WI38 (cell line): ENCODE data around the gene TRIO.

Experiments
- H3K4me3 ChIP-seq: 2 replicates; pipeline ENCODE4 v1.5.1; 2011; ENCODE audit warnings: low read depth, mild to moderate bottlenecking, control low read depth, low read length
- TF ChIP-seq, protein P1 (sequence below): IDR thresholded peaks from 2 replicates; pipeline ENCODE4 v1.5.1; 2012; ENCODE audit warnings: low read depth, mild to moderate bottlenecking, control low read depth, low read length

Gene TRIO

DNA sequence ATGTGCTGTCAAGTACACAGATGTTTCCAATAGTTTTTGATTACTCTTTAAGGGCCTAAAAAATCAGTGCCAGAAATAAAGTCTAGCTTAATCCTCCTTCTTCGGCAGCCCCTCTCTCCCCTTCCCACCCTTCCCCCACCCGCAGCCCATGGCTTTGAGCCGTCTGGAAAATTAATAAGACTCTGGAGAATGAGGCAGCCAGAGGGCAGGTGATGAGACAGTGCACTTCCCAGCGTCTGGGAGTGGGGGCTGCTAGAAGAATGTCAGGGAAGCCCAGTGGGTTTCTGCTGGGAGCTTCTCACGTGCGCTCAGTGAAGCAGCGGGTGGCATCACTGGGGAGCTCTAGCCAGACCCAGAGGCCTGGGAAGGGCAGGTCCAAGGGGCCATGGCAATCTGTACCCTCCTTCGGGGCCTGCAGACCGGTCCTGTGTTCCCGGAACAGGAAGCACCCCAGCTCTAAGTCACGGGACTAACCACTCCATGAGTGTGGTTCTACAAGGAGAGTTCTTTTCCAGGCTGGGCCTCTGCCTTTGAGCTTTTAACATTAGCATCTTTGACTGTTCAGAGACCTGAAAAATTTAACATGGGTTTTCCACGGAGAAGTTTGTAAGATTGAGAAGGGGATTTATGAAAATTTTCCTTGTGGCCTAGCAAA, 273.6 kb downstream of the TRIO start:
- H3K4me3 ChIP-seq: no peak overlapping the region

DNA sequence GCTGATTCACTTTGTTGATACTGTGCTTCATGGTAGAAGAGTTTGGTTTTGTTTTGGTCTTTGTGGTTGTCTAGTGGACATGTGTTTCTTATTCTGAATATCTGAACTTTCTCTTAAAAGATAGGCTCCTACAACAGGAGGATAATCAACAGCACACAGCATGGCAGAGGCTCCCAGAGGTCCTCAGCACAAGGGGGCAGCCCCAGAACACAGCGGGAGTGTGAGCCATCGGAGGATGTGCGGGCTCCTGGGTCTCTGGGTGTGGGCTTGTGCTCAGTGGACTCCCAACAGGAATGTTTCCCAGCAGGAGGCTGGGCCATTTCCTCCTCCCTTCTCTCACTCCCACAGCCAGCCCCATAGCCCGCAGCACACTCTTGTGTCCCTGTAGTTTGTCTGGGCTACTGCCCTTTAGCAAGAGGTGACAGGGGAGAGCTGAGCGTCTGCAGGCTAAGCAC, 274.2 kb downstream of the TRIO start:
- no peak overlapping the region for H3K4me3 ChIP-seq
- TF ChIP-seq, protein P1, sequence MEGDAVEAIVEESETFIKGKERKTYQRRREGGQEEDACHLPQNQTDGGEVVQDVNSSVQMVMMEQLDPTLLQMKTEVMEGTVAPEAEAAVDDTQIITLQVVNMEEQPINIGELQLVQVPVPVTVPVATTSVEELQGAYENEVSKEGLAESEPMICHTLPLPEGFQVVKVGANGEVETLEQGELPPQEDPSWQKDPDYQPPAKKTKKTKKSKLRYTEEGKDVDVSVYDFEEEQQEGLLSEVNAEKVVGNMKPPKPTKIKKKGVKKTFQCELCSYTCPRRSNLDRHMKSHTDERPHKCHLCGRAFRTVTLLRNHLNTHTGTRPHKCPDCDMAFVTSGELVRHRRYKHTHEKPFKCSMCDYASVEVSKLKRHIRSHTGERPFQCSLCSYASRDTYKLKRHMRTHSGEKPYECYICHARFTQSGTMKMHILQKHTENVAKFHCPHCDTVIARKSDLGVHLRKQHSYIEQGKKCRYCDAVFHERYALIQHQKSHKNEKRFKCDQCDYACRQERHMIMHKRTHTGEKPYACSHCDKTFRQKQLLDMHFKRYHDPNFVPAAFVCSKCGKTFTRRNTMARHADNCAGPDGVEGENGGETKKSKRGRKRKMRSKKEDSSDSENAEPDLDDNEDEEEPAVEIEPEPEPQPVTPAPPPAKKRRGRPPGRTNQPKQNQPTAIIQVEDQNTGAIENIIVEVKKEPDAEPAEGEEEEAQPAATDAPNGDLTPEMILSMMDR: no peak

More for the DNA sequence above, 273.6 kb downstream of the TRIO start:
- TF ChIP-seq, protein P1: no peak

DNA sequence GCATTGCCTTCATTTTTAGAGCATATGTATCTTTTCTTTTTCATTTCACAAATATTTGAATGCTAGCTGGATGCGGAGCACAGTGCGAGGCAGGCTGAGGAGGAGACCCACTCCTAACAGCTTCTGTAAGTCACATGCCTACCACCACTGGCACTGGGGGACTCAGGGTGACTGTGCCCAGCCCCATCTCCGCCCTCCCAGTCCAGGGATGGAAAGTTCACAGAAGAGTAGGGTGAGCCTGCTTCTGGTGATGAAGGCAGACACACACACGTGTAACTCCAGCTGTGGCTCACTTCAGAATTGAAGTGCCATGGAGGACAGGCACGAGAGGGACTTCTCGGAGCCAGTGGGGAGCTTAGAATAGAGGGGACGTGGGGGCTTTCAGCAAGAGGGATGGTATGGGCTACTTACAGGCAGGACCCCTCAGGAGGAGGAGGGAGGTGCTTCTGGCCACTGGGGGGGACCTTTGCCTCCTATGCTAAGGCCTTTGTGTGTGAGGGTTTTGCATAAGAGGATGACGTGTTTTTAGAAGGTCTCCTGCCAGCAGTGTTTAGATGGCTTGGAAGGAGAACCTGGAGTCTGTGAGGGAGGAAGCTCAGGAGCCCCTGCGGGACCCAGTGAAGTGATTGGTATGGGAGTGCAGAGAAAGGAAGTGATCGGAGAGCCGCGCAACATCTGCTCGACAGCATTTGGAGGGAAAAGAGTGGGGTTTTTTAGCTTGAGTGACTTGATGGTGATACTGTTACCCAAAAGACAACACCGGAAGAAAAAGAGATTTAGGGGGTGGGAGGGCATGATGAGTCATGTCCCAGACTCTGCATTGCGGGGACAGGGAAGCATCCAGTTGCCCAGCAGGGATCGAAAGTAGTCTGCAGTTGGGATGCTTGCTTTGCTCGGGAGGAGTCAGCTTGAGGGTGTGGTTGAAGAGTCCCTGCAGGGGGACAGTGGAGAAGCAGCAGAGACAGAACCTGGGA, 274.9 kb downstream of the TRIO start:
- TF ChIP-seq, protein P1: no peak
- H3K4me3 ChIP-seq: no peak overlapping the region

DNA sequence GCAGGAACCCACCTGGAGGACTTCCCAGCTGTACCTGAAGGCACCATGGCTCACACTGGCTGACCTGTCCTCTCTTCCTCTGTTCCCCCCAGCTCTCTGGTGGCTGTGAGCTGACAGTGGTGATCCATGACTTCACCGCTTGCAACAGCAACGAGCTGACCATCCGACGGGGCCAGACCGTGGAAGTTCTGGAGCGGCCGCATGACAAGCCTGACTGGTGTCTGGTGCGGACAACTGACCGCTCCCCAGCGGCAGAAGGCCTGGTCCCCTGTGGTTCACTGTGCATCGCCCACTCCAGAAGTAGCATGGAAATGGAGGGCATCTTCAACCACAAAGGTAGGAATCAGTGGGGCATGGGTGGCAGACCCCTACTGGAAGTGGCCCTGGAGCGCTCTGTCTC, 276.5 kb downstream of the TRIO start:
- no peak overlapping the region for H3K4me3 ChIP-seq
- TF ChIP-seq, protein P1: no peak

DNA sequence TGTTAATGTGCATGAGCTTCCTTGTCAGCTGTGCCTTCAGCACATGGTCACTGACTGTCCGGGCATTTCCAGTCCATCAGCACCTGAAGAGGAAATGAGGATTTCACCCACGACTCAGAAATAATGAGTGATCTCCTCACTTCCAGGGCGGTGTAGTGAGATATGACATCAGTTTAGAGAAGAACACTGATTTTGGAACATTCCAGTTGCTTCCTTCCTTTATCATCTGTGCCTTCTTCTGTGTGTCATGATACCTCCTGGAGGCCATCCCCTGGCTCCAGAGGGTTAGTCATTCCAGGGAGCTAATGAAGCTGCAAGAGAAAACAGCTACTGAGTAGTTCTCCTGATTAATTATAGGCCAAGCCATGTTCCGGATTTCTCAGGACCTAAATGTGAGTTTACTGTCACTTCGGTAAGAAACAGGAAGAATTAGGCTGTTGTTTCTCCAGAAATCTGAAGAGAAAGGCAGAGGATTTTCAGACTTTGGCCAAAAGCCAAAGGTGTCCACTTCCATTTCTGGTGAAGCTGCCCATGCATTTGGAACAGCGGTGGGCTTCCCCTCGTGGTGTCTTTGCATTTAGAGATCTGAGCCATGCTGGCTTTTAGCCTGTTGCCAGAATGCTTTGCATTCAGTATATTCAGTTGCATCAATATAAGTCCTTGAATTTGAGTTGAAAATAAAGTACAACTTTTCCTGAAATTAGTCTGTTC, 277.1 kb downstream of the TRIO start:
- TF ChIP-seq, protein P1: no peak
- no peak overlapping the region for H3K4me3 ChIP-seq

DNA sequence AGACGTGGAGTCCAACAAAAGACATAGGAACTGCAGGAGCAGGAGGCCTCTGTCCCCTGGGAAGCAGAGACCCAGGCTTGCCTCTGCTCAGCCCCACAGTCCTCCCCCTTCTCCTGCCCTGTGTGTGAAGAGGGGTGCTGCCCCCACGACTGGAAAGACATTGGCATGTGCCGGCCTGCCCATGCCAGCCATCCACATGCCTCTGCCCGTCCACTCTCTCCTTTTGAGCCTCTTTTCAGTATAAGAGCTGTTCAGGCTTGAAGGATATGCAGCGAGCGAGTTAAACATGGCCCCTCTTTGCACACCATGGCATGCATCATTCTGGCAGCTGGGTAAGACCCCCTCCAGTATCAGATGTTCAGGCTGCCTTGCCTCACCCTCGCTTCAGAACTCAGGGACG, 278.7 kb downstream of the TRIO start:
- no peak overlapping the region for H3K4me3 ChIP-seq
- TF ChIP-seq, protein P1: no peak
